Measurements from ENCODE around the gene ELF2. TPM values are rescaled to one million over a fixed set of nuclear protein-coding genes. Genes with fewer than 3 reads are reported as not detected.

ELF2 gene
- total and polyA plus RNA-seq, 2 of the 8 experiments (the other 6 are each of a cell fraction or from before 2014, with no cell fraction given) = 21.1 to 44.3 TPM

GRCh38 chr4:139209470-139210063, 32.5 kb upstream of the ELF2 start:
- Histone ChIP-seq H2BK5ac (ENCODE audit: low read depth, low read length) (no peak overlapping the region), H3K36me3 (ENCODE audit: control insufficient read depth in 2 of 4, insufficient read depth in 4 of 4, low read length in 3 of 4) (no peaks in the 10 kb centered on the region), H3K4me2 (ENCODE audit: insufficient read depth in 1 of 2, low read depth in 2 of 2, low read length in 2 of 2) (no peak overlapping the region), H2BK15ac (ENCODE audit: low read length) (no peak overlapping the region), H2BK20ac (ENCODE audit: low read length) (no peak overlapping the region), H4K5ac (ENCODE audit: insufficient read length, low read depth, low read length) (no peak overlapping the region), H3K23ac (ENCODE audit: insufficient read length) (no peak overlapping the region), H3K4me1 (replicated peaks in 1 of 4; ENCODE audit: control insufficient read depth in 3 of 4, insufficient read depth in 4 of 4, low read length in 3 of 4) (no peaks in the 10 kb centered on the region; a peak in 1 of 7 replicates), H3K79me1 (ENCODE audit: low read depth, low read length) (no peaks in the 10 kb centered on the region), H2AFZ (ENCODE audit: low read length) (no peak overlapping the region), H4K20me1 (replicated peaks in 1 of 2; ENCODE audit: control insufficient read depth in 1 of 2, insufficient read depth in 2 of 2, low read length in 2 of 2) (no peaks in the 10 kb centered on the region), H3K4me3 (ENCODE audit: extremely low read depth in 1 of 4, insufficient read depth in 2 of 4, low read depth in 3 of 4, low read length in 4 of 4) (no peak overlapping the region), H3K23me2 (ENCODE audit: low read depth, low read length) (no peaks in the 10 kb centered on the region), H2AK5ac (ENCODE audit: low read depth, low read length) (no peak overlapping the region), H3K9me3 (ENCODE audit: insufficient read depth in 2 of 2, low read depth in 1 of 2, low read length in 1 of 2) (no peaks in the 10 kb centered on the region), H4K8ac (ENCODE audit: extremely low read depth, insufficient read depth, low read length) (no peak overlapping the region), H2BK120ac (replicated peaks; ENCODE audit: low read depth, low read length) (no peak overlapping the region), H2BK12ac (ENCODE audit: low read depth, low read length) (no peak overlapping the region; the same call in 1 of the 2 replicates), H3K27ac (ENCODE audit: low read depth, low read length) (no peak overlapping the region), H3K14ac (ENCODE audit: insufficient read length) (no peak overlapping the region), H3K4ac (replicated peaks; ENCODE audit: insufficient read length, low read depth, low read length) (no peak overlapping the region), H3K27me3 (replicated peaks in 1 of 4; ENCODE audit: control insufficient read depth in 3 of 4, extremely low read depth in 1 of 4, insufficient read depth in 3 of 4, low read length in 3 of 4) (no peaks in the 10 kb centered on the region), H4K91ac (replicated peaks; ENCODE audit: insufficient read length, low read length) (no peak overlapping the region), H3K18ac (ENCODE audit: extremely low read depth, low read length) (no peak overlapping the region), H3K79me2 (ENCODE audit: control insufficient read depth in 1 of 2, insufficient read depth in 2 of 2, low read length in 2 of 2) (no peaks in the 10 kb centered on the region), H3K9ac (replicated peaks in 1 of 4; ENCODE audit: extremely low read depth in 1 of 4, low read depth in 3 of 4, low read length in 3 of 4) (no peak overlapping the region), H3K56ac (replicated peaks; ENCODE audit: insufficient read length, low read depth, low read length) (no peak overlapping the region)
- POLR2A ChIA-PET (ENCODE audit: partially characterized antibody) = no interaction called here
- DNase-seq (ENCODE audit: low read depth in 1 of 2, low spot score in 2 of 2) (no peak), FAIRE-seq (no peak)
- WGBS, 2 experiments (ENCODE audit: extremely low coverage in 1 of 2, insufficient coverage in 1 of 2, insufficient read length in 1 of 2, insufficient replicate concordance in 2 of 2, low coverage in 1 of 2, low lambda C conversion rate in 2 of 2, missing lambda C conversion rate in 1 of 2) = 96% methylated on average over 3 of the region's 3 CpGs; no CpG with 5 or more reads in 1 of the 2 experiments
- CTCF ChIA-PET (ENCODE audit: partially characterized antibody) = interaction anchor here (1.1 kb wide), 1 partner anchor 18 kb away, joined by 3 read pairs; no protein-coding TSS in a partner anchor
- TF ChIP-seq ASH2L (IDR thresholded peaks at IDR 0.05; ENCODE audit: low read length) = no peak
- TF ChIP-seq CBX5 (IDR thresholded peaks at IDR 0.05; ENCODE audit: low read depth, low read length) = no peak
